HG03025 (cell line): ENCODE results near the gene KRT3.
"Not testable (repeated sequence)": the region's sequence is repeated elsewhere in the genome, so short reads cannot be mapped to it uniquely, and the experiment has no call there.

Experiments
- ATAC-seq: cut with Tn5 transposase; IDR thresholded peaks from one replicate; pipeline ENCODE4 v1.9.1; 2021; ENCODE audit warnings: mild to moderate bottlenecking, moderate library complexity; ENCODE audit not compliant: unreplicated experiment, low FRiP score

The KRT3 gene

DNA sequence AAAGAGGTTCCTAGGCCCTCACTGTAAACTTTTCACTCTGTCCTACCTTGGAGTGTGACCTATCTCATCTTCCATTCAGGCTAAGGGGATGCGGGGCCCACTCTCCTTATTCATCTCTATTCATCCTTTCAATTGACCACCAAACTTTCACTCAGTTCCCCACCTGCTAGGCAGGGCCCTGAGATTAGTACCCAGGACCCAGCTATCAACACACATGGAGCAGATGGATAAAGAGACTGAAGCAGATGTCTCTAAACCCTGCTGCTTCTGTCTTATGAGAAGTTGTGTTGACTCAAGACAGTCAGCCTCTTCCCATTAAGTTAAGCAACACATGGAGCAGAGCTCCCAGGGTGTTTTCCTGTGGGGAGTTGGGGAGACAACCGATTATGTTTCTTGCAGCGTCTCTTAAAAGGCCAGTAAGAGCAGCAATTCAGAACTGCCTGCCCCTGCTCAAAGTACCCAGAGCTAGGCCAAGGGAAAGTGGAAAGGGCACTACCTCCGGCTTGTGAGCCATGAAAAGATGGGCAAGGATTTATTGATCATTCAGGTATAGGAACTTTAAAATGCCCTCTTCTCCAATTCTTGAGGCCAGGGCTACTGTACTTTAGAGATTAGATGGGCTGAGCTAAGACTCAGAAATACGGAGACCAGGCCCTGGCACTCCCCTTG, 29.4 kb downstream of the KRT3 start:
- ATAC-seq = no peak

DNA sequence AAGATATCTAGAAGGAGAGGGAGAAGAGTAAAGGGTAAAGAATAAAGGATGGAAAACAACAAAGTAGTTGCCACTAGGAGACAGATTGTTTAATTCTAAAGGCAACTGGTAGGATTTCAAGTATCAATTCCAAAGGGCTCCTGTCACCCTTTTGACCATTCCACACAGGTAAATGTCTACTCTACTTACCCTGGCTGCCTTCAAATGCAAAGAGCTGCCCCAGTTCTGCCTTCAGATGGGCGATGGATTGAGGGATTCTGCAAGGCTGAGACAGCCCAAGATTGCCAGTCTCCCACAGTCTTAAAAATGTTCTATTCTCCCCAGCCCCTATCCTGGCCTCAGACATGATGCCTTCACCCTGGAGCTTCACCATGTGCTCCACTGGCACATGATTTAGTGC, 30.2 kb downstream of the KRT3 start:
- ATAC-seq = no peak

GRCh38 chr12:52763991-52764390, 31.9 kb downstream of the KRT3 start:
- no peak for ATAC-seq

DNA sequence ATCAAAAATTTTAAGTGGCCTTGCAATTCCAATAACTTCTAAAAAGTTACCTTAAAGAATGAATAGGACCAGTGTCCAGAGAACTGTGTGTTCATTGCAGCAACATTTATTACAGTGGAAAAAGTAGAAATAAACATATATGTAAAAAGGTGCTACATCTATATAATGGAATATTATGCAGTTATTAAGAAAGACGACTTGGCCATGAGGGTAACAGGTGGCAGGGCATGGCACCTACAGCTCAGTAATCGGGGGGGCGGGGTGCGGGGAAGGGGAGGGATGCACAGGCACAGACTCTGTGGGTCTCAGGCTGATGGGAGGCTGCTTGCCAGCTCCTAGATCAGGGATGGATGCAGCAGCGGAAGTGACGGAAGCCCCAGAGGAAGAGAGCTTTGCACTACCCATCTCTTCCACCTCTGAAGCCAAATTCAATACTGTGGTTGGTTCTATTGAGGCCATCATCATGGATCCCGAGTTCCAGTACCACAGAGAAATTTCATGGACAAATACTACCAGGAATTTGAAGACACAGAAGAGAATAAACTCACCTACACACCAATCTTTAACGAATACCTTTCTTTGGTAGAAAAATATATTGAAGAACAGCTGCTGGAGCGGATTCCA, 32.8 kb downstream of the KRT3 start:
- ATAC-seq = no peak

DNA sequence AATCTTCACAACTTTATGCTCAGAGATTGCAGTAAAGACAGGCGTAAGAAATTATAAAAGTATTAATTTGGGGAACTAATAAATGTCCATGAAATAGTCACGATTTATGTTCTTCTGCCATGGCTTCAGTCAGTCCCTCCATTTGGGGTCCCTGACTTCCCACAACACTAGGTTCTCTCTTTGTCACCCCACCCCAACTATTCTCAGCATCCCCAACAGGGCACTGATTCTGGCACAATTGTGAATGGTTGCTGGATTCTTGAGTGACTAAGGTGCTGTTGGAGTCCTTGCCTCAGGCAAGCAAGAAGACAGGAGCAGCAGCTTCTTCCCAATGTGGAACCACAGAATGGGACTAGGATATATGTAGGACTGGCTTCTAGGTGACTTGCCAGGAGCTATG, 34.1 kb downstream of the KRT3 start:
- no peak for ATAC-seq

DNA sequence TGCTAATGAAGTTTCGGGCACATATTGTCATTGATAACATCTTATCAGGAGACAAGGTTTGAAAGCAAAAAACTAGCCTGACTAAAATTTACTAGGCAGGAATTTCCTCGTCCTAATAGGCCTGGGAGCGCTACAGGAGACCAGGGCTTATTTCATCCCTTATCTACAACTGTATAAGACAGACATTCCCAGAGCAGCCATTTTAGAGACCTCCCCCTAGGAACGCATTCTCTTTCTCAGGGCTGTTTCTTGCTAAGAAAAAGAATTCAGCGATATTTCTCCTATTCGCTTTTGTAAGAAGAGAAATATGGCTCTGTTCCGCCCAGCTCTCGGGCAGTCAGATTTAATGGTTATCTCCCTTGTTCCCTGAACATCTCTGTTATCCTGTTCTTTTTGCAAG, 34.7 kb downstream of the KRT3 start:
- not testable (repeated sequence) for ATAC-seq

DNA sequence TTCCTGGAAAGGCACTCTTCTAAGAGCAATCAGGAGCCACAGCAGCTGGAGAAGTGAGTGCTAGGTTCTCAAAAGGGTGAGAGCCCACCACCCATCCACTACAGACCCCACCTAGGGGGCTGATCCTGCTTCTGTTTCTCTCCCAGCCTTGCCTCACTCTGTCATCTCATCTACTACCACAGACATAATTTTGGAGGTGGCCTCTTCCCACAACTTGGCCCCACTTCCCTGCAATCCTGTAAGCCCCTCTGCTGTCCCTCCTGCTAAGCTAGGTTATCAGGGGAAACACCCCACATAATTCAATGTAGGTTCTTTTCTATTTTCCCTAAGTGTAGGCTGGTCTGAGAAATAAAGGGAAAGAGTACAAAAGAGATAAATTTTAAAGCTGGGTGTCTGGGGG, 35.3 kb downstream of the KRT3 start:
- ATAC-seq = no peak

- no peak for ATAC-seq
These were observed 36.2 kb downstream of the KRT3 start for GRCh38 chr12:52759695-52760094.

GRCh38 chr12:52759218-52759617, 36.7 kb downstream of the KRT3 start:
- ATAC-seq = no peak

DNA sequence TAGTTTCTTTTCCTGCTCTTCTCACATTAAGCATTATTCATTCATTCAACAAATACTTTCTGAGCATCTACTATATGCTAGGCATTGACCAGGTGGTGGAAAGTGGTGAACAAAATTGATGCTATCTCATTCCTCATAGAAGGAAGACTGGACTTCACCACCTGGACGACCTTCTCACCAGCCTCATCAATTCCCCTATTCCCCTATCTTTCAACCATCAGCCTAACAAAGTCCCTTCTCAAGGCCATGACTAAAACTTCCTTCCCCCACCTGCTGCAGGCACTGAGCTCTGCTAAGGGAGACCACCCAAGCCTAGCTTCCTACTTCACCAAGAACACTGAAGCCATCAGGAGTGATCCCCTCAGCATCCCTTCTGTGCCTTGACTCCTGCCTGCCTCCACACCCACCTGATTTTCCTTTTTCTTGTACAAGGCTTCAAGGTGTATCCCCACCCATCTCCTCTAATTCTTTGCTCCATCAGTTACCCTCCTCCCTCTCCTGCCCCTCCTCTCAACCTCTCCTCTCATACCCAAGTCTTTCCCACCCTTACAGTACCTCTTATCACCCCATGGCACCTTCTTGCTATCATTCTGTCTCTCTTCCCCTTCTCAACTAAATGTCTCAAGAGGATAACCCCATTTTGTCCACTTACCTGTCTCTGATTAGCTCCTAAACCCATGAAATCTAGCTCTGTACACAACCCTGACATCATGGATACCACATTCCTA, 38.3 kb downstream of the KRT3 start:
- no peak for ATAC-seq

DNA sequence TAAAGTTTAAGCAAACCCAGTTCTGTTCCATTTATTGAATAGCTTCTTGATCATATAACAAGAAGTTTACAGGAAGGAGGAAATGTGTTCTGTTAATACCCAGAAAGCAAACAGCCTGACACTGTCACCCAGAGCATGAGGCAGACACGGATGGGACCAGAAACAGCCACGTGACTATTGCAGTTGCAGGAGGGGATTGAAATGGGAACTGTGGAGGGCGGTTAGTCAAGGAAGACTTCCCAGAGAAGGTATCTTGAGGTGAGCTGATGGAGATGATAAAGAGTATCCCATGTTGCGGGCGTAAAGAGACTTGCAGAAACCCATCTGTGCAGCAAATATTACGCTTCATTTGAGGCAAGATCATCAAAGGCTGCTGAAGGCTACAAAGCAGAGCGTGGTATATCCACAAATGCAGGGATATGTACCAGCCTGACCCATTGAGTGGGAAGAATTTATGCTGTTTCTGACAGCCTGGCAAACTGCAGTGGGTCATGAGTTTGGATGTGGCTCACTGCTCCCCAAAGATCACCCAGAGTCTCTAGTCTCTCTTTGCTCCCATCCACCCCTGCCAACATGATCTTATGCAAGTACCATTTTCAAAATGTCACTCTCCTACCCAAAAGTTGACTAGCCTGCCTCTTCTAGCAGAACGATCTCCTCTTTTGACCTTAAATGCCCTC, 39.5 kb downstream of the KRT3 start:
- ATAC-seq = no peak

DNA sequence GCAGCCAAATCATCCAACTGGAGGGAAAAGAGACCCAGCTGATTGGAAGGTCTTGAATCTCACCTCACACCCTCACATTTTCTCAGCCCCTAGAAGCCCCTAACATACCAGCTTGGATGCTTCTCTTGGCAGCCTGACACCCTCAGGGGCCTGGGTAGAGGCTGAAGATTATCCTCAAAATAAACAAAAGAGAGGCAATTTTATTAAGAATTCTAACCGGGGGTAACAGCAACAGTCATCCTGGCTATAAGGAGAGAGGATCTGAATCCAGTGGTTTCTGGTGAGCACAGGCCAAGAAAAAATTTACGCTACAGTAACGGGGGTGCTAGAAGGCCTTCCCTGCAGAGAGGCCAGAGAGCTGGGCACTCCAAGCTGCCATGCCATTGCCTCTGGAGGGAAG, 40.4 kb downstream of the KRT3 start:
- no peak for ATAC-seq

DNA sequence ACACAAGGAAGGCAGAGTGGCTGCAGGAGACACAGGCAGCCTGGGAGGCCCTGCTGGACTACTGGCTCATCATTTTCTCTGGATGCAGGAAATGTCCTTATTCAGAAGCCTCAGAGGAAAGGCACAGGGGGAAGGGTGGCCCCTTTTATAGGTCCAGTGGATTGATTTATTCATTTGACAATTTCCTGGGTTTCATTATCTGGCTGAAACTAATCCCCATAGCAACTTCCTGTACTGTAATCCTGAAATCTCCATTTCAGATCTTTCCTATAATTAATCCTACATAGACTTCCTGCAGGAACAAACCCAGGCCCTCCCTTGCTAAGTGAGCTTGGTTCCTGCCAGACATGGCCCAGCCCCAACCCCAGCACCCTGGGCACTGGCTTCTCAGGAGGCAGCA, 41.8 kb downstream of the KRT3 start:
- ATAC-seq = no peak

GRCh38 chr12:52753283-52753682, 42.6 kb downstream of the KRT3 start:
- ATAC-seq = no peak

DNA sequence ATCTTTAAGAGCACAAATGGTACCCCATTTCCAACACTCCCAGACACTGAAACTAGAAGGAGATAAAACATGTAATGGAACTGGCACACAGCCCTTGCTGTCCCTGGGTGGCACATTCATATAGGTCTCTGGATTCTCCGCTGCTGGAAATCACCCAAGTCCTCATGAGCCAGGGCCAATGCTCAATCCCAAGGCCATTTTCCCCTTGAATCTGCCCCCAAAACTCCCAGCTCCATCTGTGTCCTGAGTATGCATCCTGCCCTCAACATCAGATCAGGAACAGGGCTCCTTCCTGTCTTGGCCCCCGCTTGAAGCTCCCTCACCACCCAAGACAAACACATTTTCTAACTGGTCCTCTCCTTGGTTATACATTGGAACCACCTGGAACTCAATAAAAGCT, 43.4 kb downstream of the KRT3 start:
- ATAC-seq = no peak

DNA sequence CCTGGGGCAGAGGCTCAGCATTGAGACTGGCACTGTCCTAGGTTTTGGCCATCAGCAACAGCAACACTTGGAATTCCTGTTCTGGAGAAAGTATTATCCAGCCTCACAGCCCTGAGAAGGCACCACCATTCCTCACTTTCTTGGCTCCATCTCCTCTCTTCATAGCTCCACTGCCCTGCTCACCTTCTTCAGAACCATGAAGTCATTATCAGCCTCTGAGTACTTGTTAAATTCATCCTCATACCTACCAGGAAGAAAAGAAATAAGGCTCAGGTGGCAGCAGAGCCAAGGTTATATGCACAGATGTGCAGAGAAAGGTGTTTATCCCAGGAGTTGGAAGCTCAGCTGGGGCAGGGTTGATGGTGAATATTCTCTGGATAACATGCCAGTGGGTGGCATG, 44.1 kb downstream of the KRT3 start:
- ATAC-seq = no peak

DNA sequence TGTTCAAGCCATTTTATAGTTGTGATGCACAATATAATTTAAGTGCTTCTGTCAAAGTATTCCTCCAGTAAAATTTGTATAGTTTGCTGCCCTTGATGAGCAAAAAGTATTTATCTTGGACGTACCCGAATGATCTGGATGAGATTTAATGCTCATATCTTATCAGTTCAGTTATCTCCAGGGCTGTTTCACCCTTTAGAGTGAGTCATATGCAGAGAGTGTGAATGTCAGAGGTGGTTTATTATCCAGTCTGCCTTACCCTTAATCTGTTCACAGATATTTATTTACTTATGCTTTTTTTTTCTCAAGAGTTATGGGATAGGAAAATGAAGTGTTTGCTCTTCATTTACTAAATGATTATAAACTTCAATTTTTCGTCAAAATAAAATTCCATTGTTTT, 45.4 kb downstream of the KRT3 start:
- ATAC-seq = not testable (repeated sequence)

GRCh38 chr12:52749827-52750226, 46.1 kb downstream of the KRT3 start:
- no peak for ATAC-seq

DNA sequence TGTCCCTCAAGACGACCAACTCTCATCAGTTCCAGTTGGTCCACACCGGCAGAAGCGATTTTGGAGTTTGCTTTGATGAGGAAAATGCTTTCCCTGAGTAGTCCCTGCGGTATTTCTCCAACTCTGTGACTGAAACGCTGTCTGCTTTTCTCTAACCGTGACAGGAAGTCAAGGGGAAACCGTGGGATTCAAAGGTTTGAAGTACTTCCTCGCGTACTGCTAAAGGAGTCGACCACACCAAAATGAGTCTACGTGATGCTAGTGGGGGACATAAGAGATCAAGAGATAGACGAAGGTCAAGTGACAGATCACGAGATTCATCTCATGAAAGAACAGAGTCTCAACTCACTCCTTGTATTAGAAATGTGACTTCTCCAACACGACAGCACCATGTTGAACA, 47.3 kb downstream of the KRT3 start:
- no peak for ATAC-seq

- ATAC-seq = no peak
These were observed 50.4 kb downstream of the KRT3 start for GRCh38 chr12:52745554-52745953.

DNA sequence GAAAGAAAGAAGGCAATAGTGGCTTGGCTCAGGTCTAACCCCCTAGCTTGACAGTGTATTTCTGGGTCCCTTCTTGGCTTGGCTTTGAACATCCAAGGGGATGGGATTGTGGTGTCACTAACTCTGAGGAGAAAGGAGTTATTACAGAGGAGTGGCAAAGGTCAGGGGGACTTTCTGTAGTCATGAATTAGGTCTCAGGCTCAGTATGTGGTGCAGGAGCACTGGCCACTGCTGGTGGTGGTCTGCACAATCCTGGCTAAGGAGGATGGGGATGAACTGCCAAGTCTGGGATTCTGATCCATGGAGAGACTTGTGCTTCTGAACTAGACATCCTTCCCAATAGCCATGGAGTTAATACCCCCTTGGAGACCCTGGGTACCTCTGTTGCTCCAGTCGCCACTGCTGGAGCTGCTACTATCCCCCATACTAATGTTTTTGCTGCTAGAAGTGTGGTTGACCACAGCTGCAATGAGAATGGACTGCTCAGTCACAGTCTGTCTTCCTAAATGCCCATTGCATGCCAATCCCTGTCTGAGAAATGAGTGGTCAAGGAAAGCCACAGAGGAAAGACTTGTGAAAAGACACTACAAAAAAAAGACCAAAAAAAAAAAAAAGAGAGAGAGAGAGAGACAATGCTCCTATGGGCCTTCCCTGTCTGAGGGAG, 51.3 kb downstream of the KRT3 start:
- no peak for ATAC-seq
